Type B pancreatic cell (in vitro differentiated cells): Measurements from ENCODE around the gene CCBE1. TPM values are rescaled to one million over a fixed set of nuclear protein-coding genes. Genes with fewer than 3 reads are reported as not detected.
A peak's percentile ranks its signal among the peaks of the same experiment; 100 is the strongest.

Source experiments
- DNase-seq: peaks from one replicate; pipeline ENCODE4 v3.0.0; 2021; ENCODE audit warnings: mixed read lengths; ENCODE audit not compliant: unreplicated experiment; ENCODE audit errors: extremely low spot score
- H3K27ac Mint-ChIP-seq: 2 replicates; pipeline ENCODE4 v1.8.0; 2021; ENCODE audit warnings: mild to moderate bottlenecking, mixed read lengths
- H3K27me3 Mint-ChIP-seq: 2 replicates; pipeline ENCODE4 v1.8.0; 2021; ENCODE audit warnings: mixed read lengths
- H3K36me3 Mint-ChIP-seq: 2 replicates; pipeline ENCODE4 v1.8.0; 2021; ENCODE audit warnings: mixed read lengths
- H3K4me1 Mint-ChIP-seq: one replicate; pipeline ENCODE4 v1.8.0; 2021; ENCODE audit warnings: mixed read lengths; ENCODE audit not compliant: unreplicated experiment
- H3K4me3 Mint-ChIP-seq: 2 replicates; pipeline ENCODE4 v1.8.0; 2021; ENCODE audit warnings: mild to moderate bottlenecking, mixed read lengths
- H3K9me3 Mint-ChIP-seq: 2 replicates; pipeline ENCODE4 v1.8.0; 2021; ENCODE audit warnings: mixed read lengths
- total RNA-seq: library from RNA; stranded (reverse); gene quantifications from 2 replicates; pipeline ENCODE4 v1.2.1, GENCODE V29; 2021; ENCODE audit warnings: low replicate concordance
- TF ChIP-seq, protein P1 (sequence below): fragments of 200-600 bp; sonication (generic); conservative IDR thresholded peaks from 2 replicates; pipeline ENCODE4 v1.5.0; 2021; ENCODE audit warnings: antibody characterized with exemption, mild to moderate bottlenecking

The CCBE1 gene
- total RNA-seq, 1 donor from 2014 or later: 51.3 TPM

GRCh38 chr18:59546188-59546587 is 151.0 kb downstream of the CCBE1 start:
- no peaks in the 10 kb centered on the region for H3K27me3 Mint-ChIP-seq
- TF ChIP-seq, protein P1, sequence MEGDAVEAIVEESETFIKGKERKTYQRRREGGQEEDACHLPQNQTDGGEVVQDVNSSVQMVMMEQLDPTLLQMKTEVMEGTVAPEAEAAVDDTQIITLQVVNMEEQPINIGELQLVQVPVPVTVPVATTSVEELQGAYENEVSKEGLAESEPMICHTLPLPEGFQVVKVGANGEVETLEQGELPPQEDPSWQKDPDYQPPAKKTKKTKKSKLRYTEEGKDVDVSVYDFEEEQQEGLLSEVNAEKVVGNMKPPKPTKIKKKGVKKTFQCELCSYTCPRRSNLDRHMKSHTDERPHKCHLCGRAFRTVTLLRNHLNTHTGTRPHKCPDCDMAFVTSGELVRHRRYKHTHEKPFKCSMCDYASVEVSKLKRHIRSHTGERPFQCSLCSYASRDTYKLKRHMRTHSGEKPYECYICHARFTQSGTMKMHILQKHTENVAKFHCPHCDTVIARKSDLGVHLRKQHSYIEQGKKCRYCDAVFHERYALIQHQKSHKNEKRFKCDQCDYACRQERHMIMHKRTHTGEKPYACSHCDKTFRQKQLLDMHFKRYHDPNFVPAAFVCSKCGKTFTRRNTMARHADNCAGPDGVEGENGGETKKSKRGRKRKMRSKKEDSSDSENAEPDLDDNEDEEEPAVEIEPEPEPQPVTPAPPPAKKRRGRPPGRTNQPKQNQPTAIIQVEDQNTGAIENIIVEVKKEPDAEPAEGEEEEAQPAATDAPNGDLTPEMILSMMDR: no peak
- H3K4me3 Mint-ChIP-seq: no peak overlapping the region
- H3K4me1 Mint-ChIP-seq: peaks cover 34% of the 10 kb centered on the region
- no peaks in the 10 kb centered on the region for H3K36me3 Mint-ChIP-seq
- H3K27ac Mint-ChIP-seq: no peak overlapping the region
- H3K9me3 Mint-ChIP-seq: peaks cover 3% of the 10 kb centered on the region
- DNase-seq: no peak

- H3K36me3 Mint-ChIP-seq: no peaks in the 10 kb centered on the region
- peaks cover 7% of the 10 kb centered on the region for H3K9me3 Mint-ChIP-seq
- H3K4me1 Mint-ChIP-seq: peaks cover 10% of the 10 kb centered on the region
- TF ChIP-seq, protein P1: no peak
- no peak for DNase-seq
- H3K4me3 Mint-ChIP-seq: no peak overlapping the region
- H3K27me3 Mint-ChIP-seq: no peaks in the 10 kb centered on the region
- no peak overlapping the region for H3K27ac Mint-ChIP-seq
Measured at GRCh38 chr18:59540780-59541179, 156.4 kb downstream of the CCBE1 start.

DNA sequence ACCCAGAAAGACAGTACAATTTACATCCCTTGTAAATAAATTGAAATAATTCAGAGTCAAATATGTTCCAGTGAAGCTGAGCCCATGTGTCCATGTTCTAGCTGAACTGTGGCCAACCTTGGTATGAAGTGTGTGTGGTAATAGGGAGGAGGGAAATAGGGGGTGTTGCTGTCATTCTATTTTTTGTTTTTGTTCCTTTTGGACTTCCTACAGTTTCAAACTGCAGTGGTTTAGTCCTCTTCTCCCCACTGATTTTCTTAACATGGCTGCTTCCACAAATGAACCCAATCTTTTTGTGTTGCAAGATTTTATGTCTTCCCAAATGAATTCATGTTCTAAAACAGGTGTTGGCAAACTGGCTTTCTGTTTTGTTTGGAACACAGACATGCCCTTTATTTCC is 156.9 kb downstream of the CCBE1 start:
- no peak overlapping the region for H3K27ac Mint-ChIP-seq
- TF ChIP-seq, protein P1: no peak
- H3K9me3 Mint-ChIP-seq: peaks cover 7% of the 10 kb centered on the region
- DNase-seq: no peak
- H3K4me1 Mint-ChIP-seq: peaks cover 8% of the 10 kb centered on the region
- H3K36me3 Mint-ChIP-seq: no peaks in the 10 kb centered on the region
- no peaks in the 10 kb centered on the region for H3K27me3 Mint-ChIP-seq
- no peak overlapping the region for H3K4me3 Mint-ChIP-seq

GRCh38 chr18:59539108-59539507 is 158.1 kb downstream of the CCBE1 start:
- Mint-ChIP-seq H3K9me3 (peaks cover 7% of the 10 kb centered on the region), H3K36me3 (no peaks in the 10 kb centered on the region), H3K27ac (no peak overlapping the region), H3K27me3 (no peaks in the 10 kb centered on the region), H3K4me1 (peaks cover 17% of the 10 kb centered on the region), H3K4me3 (no peak overlapping the region)
- TF ChIP-seq, protein P1: no peak
- DNase-seq: no peak

GRCh38 chr18:59537579-59537978 is 159.6 kb downstream of the CCBE1 start:
- H3K4me3 Mint-ChIP-seq: peak overlapping the region; percentile 25
- no peaks in the 10 kb centered on the region for H3K27me3 Mint-ChIP-seq
- H3K36me3 Mint-ChIP-seq: no peaks in the 10 kb centered on the region
- no peak for DNase-seq
- H3K4me1 Mint-ChIP-seq: peaks cover 21% of the 10 kb centered on the region
- no peak overlapping the region for H3K27ac Mint-ChIP-seq
- peaks cover 7% of the 10 kb centered on the region for H3K9me3 Mint-ChIP-seq
- TF ChIP-seq, protein P1: no peak

DNA sequence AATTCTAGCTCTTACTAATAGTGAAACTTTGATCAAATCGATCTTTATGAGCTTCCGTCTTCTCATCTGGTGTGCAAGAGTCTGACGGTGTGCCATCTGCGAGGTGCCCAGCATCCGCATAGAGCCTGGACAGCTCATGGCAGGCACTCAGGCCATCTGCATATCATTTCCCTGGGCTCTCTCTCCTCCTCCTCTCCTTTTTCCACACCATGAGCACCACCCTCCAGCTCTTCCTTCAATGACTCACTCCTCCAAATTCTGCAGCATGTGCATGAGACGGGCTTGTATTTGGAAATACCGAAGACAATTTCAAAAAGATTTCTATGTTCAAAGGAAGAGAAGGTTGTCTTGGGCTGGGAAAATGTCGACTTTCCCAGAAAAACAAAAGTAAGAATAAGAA is 161.1 kb downstream of the CCBE1 start:
- Mint-ChIP-seq H3K27me3 (no peaks in the 10 kb centered on the region), H3K36me3 (peaks cover under 1% of the 10 kb centered on the region), H3K4me1 (peaks cover 26% of the 10 kb centered on the region), H3K4me3 (no peak overlapping the region), H3K9me3 (peaks cover 7% of the 10 kb centered on the region), H3K27ac (no peak overlapping the region)
- no peak for DNase-seq
- TF ChIP-seq, protein P1: no peak
